ENCODE measurements around the gene ASCL5. TPM values are rescaled to one million over a fixed set of nuclear protein-coding genes. Genes with fewer than 3 reads are reported as not detected.

ASCL5 gene
- total and polyA plus RNA-seq, 2 of the 13 experiments (the other 11 are each of a cell fraction or from before 2014, with no cell fraction given), result not detected

DNA sequence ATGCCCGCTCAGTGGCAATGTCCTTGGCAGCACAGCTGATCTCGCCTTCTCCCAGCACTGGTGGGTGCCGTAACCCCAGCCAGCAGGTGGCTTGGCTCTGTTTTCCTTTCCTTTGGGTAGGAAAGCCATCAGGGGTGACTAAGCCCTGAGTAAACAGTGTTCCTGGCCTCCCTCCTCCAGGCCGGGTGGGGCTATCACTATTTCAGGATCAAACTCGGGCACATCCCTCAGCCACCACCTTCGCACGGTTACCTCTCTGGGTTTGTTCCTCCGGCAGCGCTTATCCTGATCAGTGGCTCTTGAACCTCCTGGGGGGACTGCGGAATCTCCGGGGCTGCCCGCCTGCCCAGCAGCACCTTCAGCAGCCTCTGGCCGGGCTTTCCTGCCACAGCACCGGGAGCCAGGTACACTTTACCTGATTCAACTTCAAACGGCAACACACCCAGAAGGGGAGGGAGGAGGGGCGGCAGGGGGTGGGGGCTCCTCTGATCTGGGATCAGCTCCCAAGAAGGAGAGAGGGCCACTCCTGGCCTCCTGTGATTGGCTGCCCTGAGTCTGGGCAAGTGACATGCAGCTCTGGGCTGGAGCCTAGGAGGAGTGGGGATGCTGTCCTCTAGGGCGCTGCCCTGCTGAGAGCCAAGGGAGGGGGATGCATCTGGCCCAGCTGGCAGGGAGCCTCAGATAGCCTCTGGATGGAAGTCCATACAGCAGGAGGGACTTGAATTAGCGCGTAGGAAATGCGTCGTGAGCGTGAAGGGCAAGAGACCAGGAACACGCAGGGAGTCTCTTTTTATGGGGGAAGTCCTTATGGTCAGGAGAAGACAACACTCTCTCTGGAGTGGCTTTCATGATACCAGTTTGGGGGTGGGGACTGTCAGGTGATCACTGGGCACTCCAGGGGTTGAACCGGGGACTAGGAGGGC lies at the start of gene ASCL5 (continued):
- TF ChIP-seq HNRNPLL (IDR thresholded peaks at IDR 0.05; ENCODE audit: low read depth, low read length, poor library complexity, severe bottlenecking) (no peak), POLR2AphosphoS5 (IDR thresholded peaks at IDR 0.05; ENCODE audit: low read depth, low read length) (no peak), RXRB (CRISPR knock-in tag; IDR thresholded peaks at IDR 0.05; ENCODE audit: borderline replicate concordance) (peak; percentile 35; the same call in 1 of the 2 replicates), GATAD2A (CRISPR knock-in tag; IDR thresholded peaks at IDR 0.05) (peak; percentile 81), ZNF747 (CRISPR knock-in tag; IDR thresholded peaks at IDR 0.05; ENCODE audit: borderline replicate concordance) (no peak), KDM2A (CRISPR knock-in tag; IDR thresholded peaks at IDR 0.05; ENCODE audit: borderline replicate concordance, low read depth) (peak; percentile 51; the same call in 1 of the 2 replicates), TCF7L2 (IDR thresholded peaks at IDR 0.05; ENCODE audit: low read depth, low read length) (no peak), FOXA1 (IDR thresholded peaks at IDR 0.05) (no peak), FOXA1 (CRISPR knock-in tag; IDR thresholded peaks at IDR 0.05) (peak; percentile 94), FOXC1 (CRISPR knock-in tag; IDR thresholded peaks at IDR 0.05; ENCODE audit: borderline replicate concordance) (no peak), EHMT2 (IDR thresholded peaks at IDR 0.05; ENCODE audit: borderline replicate concordance, low read depth, low read length) (no peak), ZNF503 (CRISPR knock-in tag; IDR thresholded peaks at IDR 0.05) (no peak)
- TF ChIP-seq, protein P1, sequence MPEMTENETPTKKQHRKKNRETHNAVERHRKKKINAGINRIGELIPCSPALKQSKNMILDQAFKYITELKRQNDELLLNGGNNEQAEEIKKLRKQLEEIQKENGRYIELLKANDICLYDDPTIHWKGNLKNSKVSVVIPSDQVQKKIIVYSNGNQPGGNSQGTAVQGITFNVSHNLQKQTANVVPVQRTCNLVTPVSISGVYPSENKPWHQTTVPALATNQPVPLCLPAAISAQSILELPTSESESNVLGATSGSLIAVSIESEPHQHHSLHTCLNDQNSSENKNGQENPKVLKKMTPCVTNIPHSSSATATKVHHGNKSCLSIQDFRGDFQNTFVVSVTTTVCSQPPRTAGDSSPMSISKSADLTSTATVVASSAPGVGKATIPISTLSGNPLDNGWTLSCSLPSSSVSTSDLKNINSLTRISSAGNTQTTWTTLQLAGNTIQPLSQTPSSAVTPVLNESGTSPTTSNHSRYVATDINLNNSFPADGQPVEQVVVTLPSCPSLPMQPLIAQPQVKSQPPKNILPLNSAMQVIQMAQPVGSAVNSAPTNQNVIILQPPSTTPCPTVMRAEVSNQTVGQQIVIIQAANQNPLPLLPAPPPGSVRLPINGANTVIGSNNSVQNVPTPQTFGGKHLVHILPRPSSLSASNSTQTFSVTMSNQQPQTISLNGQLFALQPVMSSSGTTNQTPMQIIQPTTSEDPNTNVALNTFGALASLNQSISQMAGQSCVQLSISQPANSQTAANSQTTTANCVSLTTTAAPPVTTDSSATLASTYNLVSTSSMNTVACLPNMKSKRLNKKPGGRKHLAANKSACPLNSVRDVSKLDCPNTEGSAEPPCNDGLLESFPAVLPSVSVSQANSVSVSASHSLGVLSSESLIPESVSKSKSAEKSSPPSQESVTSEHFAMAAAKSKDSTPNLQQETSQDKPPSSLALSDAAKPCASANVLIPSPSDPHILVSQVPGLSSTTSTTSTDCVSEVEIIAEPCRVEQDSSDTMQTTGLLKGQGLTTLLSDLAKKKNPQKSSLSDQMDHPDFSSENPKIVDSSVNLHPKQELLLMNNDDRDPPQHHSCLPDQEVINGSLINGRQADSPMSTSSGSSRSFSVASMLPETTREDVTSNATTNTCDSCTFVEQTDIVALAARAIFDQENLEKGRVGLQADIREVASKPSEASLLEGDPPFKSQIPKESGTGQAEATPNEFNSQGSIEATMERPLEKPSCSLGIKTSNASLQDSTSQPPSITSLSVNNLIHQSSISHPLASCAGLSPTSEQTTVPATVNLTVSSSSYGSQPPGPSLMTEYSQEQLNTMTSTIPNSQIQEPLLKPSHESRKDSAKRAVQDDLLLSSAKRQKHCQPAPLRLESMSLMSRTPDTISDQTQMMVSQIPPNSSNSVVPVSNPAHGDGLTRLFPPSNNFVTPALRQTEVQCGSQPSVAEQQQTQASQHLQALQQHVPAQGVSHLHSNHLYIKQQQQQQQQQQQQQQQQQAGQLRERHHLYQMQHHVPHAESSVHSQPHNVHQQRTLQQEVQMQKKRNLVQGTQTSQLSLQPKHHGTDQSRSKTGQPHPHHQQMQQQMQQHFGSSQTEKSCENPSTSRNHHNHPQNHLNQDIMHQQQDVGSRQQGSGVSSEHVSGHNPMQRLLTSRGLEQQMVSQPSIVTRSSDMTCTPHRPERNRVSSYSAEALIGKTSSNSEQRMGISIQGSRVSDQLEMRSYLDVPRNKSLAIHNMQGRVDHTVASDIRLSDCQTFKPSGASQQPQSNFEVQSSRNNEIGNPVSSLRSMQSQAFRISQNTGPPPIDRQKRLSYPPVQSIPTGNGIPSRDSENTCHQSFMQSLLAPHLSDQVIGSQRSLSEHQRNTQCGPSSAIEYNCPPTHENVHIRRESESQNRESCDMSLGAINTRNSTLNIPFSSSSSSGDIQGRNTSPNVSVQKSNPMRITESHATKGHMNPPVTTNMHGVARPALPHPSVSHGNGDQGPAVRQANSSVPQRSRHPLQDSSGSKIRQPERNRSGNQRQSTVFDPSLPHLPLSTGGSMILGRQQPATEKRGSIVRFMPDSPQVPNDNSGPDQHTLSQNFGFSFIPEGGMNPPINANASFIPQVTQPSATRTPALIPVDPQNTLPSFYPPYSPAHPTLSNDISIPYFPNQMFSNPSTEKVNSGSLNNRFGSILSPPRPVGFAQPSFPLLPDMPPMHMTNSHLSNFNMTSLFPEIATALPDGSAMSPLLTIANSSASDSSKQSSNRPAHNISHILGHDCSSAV (CRISPR knock-in tag; IDR thresholded peaks at IDR 0.05; ENCODE audit: borderline replicate concordance), result no peak
- TF ChIP-seq, protein P2, sequence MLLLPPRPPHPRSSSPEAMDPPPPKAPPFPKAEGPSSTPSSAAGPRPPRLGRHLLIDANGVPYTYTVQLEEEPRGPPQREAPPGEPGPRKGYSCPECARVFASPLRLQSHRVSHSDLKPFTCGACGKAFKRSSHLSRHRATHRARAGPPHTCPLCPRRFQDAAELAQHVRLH (CRISPR knock-in tag; IDR thresholded peaks at IDR 0.05; ENCODE audit: borderline replicate concordance, low read depth), result no peak
- TF ChIP-seq, protein P3, sequence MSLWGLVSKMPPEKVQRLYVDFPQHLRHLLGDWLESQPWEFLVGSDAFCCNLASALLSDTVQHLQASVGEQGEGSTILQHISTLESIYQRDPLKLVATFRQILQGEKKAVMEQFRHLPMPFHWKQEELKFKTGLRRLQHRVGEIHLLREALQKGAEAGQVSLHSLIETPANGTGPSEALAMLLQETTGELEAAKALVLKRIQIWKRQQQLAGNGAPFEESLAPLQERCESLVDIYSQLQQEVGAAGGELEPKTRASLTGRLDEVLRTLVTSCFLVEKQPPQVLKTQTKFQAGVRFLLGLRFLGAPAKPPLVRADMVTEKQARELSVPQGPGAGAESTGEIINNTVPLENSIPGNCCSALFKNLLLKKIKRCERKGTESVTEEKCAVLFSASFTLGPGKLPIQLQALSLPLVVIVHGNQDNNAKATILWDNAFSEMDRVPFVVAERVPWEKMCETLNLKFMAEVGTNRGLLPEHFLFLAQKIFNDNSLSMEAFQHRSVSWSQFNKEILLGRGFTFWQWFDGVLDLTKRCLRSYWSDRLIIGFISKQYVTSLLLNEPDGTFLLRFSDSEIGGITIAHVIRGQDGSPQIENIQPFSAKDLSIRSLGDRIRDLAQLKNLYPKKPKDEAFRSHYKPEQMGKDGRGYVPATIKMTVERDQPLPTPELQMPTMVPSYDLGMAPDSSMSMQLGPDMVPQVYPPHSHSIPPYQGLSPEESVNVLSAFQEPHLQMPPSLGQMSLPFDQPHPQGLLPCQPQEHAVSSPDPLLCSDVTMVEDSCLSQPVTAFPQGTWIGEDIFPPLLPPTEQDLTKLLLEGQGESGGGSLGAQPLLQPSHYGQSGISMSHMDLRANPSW (CRISPR knock-in tag; IDR thresholded peaks at IDR 0.05; ENCODE audit: borderline replicate concordance), result no peak
